ENCODE data around the gene CAMTA1. TPM values are rescaled to one million over a fixed set of nuclear protein-coding genes. Genes with fewer than 3 reads are reported as not detected.

The CAMTA1 gene
- total RNA-seq, 1 donor from 2014 or later: 30.6 TPM

DNA sequence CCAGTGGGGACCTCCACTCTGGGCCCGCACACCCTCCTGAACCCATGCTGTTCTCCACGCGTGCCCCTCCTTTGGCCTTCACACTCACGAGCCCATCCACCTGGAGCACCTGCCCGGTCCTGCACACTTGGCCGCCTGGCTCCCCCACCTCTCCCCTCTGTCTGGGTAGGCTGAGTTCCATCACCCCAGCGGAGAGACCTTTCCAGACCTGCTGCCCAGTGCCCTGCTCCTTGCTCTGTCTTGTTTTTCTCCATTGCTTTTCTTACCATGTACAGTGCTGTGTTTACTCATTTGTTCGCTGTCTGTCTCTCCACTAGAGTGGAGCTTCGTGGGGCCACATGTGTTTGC is 634.8 kb downstream of the CAMTA1 start:
- no peak for DNase-seq

DNA sequence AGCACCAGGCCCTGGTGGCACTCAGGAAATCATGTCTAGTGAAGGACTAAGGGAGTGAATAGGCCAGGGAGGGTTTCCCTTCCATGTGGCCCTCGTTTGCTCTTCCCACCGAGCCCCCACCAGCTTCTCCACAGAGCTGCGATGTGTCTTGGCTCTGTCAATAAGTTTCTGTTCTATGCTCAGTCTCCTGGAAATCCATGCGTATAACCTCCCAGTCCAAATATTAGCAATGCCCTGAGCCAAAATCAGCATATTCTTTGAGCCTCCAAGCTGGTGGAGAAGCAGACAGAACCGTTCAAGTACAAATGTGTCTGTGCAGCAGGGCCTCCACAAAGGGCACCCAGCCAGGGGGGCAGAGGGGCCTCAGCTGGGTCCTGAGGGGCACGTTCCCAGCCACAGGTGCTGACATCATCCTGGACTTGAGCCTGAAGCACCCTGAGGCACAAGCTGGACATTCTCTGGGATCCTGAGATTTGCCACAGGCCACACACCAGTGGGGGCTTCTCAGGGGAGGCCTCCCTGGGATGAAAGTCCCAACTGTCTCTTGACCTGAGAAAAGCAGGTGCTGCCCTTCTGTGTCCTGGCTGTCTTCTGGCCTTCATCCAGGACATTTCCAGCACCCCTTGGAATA is 635.3 kb downstream of the CAMTA1 start:
- no peak for DNase-seq

- no peak for DNase-seq
Measured at GRCh38 chr1:7421471-7422075, 636.3 kb downstream of the CAMTA1 start.

GRCh38 chr1:7422081-7422480 is 636.8 kb downstream of the CAMTA1 start:
- DNase-seq: no peak

DNA sequence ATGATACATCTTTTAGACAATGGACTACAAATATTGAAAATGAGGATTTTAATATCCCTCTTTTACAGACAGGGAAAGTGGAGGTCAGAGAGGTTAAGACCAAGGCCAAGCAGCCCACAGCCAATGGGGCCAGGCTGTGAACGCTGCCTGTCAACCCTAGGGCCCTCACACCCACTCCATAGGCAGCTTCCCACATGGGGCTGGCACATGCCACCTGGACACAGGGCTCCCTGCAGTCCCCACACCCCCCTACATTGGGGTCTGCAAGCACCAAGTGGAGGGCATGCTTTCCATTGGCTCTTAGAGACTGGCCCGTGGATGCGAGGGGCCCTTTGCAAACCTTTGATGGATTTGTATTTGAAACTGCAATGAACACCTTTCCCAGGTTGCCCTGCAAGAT is 637.3 kb downstream of the CAMTA1 start:
- DNase-seq: no peak

DNA sequence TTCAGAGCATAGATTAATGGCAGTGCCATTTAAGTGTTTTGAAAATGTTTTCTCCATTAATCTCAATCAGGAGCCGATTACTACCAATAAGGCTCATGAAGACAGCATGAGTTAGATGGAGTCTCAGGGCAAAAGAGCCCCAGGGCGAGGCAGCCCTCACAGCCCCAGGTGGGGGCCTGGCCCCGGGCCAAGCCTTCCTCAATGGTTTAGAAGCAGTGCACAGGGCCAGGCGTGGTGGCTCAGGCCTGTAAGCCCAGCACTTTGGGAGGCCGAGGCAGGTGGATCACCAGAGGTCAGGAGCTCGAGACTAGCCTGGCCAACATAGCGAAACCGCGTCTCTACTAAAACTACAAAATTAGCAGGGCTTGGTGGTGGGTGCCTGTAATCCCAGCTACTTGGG is 637.7 kb downstream of the CAMTA1 start:
- DNase-seq: no peak

DNA sequence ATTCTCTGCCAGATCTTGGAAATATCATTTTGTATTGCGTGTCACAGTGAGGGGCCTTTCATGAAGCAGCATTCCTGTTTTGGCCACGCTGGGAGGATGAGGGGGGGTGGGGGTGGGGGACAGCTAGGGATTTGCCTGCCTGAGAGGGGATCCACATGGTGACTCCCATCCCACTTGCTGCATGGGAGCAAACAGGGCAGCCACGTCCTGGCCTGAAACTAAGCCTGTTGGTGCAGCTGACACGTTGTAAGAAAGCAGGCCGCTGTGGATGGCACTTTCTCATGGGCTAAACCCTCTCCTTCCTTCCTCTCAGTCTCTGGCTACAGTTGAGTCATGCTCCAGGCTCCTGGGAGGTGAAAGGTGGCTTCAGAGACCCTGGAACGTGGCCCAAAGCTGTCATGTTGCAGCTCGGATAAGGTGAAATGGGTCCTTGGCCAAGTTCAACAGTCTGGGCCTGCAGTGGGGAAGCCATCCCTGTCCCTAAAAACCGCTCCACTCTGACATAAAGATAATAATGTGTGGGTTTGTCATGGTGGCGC is 639.2 kb downstream of the CAMTA1 start:
- DNase-seq: no peak

GRCh38 chr1:7425229-7425628 is 640.0 kb downstream of the CAMTA1 start:
- no peak for DNase-seq

DNA sequence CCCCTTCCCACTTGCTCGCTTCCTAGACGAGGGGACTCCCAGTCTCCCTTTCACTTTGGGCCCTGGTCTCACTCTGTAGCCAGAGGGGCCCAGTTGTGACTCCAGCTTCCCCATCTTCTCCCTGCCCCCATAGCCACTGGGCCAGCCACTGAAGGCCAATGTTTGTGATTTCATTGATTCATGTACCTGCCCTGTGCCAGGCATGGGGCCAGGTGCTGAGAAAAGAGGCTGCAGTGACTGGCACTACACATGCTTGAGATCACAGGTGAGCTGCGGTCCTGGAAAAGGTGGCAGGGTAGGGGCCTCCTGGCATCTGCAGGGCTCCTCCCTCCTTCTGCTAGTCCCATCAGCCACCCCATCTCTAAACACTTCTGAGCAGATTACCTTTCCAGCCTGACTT is 640.5 kb downstream of the CAMTA1 start:
- no peak for DNase-seq

DNA sequence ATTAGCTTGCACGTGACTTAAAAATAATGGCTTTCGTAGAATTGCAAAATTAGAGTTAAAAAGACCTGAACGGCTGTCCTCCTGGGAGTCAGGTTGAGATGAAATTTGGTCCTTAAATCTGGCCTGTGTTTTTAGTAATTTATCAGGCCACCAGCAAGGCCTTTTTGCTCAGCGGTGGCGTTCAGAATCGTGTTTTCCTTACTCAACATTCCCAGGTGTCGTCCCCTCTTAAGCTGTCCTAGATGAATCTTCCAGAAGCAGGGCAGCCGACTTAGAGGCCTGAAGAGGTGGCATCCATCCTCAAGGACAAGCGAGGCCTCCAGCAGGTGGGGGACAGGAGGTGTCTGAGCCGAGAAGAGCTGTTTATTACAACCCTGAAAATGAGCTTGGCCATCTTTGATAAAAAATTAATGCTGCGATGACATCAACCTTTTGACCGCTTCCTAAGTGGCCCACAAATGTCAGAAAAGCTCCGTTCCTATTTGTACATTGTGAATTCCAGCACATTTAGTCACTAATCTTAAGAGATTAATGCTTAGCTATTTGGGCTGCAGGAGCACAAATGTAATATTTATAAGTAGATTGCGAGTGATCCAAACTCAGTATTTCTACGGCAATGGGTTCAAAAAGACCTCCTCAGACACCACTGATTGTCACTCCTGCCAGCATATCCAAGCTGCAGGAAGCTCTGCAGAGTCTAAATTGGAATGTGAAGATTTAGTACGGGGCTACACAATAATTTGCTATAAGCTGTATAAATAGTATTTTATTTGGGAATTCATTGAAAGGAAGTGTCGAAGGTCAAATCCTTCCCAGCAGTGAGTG is 641.7 kb downstream of the CAMTA1 start:
- DNase-seq: peak; percentile 14

DNA sequence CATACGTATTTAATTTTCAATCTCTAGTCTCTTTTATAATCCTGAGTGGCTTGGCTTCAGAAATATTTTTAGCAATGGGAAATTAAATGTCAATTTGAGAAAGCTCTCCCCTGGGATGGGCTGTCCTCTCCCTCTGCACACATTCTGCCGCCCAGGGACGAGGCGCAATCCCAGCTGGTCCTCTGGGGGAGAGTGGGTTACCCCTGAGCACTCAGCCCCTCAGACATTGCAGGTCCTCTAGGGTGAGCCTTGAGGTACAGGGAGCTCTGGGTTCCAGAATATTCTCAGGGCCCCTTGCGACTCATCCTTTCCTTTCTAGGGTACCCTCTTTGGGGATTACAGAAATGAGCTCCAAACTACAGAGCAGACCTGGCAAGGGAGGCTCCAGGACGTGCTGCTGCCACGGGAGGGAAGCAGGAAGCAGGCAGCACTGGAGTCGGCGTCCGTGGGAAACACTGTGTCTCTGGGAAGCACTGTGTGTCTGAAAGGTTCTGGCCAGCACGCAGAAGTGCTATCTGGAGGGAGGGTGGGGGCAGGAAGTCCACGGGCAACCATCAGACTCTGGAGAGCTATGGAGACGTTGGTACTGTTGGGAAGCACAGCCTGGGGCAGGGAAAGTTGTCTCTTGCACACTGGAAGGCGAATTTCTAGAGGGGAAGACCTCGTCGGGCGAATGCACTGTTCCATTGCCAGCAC is 642.5 kb downstream of the CAMTA1 start:
- no peak for DNase-seq

DNA sequence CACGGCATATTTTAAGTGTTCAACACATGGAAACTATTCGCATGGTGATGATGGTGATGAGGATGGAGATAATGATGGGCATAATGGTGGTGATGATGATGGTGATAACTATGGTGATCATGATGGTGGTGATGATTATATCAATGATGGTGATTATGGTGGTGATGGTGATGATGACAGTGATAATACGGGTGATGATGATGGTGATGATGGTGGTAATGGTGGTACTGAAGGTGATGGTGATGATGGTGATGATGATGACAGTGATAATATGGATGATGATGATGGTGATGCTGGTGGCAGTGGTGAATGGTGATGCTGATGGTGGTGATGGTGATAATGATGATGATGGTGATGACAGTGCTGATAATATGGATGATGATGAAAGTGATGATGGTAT is 644.0 kb downstream of the CAMTA1 start:
- no peak for DNase-seq

DNA sequence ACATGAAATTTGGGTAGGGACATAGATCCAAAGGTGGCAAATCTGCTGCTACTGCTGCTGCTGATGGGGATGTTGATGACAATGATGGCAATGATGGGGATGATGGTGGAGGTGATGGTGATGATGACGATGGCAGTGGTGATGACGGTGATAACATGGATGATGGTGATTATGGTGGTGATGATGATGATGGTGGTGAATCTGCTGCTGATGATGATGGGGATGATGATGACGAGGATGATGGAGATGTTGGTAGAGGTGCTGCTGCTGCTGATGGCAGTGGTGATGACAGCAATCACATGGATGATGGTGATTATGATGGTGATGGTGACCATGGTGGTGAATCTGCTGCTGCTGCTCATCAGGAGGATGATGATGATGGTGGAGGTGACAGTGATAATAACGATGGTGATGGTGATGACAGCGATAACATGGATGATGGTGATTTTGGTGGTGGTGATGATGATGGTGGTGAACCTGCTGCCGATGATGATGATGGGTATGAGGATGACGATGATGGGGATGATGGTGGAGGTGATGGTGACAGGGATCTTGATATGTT is 644.9 kb downstream of the CAMTA1 start:
- no peak for DNase-seq

DNA sequence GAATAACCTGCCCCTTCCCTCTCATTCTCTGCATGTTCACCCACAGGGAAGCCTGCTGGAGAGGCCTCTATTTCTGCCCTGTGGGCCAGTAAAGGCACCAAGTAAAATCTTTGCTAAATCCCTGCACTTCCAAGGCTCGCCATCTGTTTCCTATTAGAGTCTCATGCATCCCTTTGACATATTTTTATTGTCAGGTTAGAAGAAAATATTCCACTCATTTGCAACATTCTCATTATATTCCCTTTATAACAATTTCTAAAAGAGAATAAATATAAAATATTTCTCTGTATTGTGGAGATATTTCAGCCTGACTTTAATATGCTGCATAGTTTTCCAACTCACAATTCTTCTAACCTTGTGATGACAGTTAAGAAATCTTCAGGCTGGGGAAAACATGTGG is 645.4 kb downstream of the CAMTA1 start:
- no peak for DNase-seq

- no peak for DNase-seq
Measured at GRCh38 chr1:7432102-7432899, 647.0 kb downstream of the CAMTA1 start.

GRCh38 chr1:7432900-7433380 is 647.7 kb downstream of the CAMTA1 start:
- DNase-seq: no peak

- no peak for DNase-seq
Measured at GRCh38 chr1:7434566-7434965, 649.3 kb downstream of the CAMTA1 start.

DNA sequence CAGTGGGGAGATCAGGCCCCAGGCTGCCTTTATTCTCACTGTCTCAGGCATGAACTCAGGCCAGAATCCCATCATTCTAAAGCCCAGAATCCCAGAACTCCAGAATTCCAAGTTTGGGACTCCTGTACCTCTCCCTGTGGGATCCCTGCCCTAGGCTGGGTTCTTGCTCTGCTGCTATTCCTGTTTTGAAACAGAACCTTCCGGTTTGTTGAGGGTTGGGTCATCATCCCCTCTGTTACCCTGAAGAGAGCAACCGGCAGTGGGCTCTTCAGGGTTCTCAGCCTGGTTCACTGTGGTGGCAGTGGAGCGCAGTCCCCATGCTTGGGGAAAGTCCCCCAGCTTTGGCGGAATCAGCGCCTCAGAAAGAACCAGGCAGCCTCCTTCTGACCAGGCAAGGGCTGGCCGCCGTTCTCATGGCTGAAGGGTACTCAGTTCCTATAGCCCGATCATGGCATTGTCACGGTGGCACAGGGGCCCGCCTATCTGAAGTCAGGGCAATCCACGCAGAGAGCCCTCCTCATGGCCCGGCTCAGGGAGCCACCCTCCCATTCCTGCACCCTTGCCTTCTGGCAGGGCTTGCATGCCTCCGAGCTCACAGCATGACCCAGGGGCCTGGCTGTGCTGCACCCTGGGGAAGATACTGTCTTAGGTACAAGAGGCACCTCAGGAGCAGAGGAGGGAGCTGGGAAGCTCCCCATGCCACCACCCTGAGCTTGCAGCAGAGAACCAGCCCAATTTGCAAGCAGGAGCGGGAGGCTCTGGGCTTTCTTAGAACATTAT is 650.2 kb downstream of the CAMTA1 start:
- DNase-seq: no peak

GRCh38 chr1:7436056-7437005 is 651.1 kb downstream of the CAMTA1 start:
- no peak for DNase-seq

All from skin of body (tissue), 2 donors.